GM12864 (cell line): ENCODE data around the gene ALOX15B.

Source experiments
- DNase-seq: peaks from one replicate; pipeline ENCODE4 v3.0.0-alpha.2; 2011; ENCODE audit warnings: low read depth
- H3K4me3 ChIP-seq: 2 replicates; pipeline ENCODE4 v1.5.1; 2011; ENCODE audit warnings: mild to moderate bottlenecking, low read depth, low read length, control low read depth
- TF ChIP-seq, protein P1 (sequence below): IDR thresholded peaks from 2 replicates; pipeline ENCODE4 v1.5.1; 2011; ENCODE audit warnings: low read depth, mild to moderate bottlenecking, moderate library complexity, low read length, control low read depth, inconsistent platforms; ENCODE audit errors: missing control alignments

Gene ALOX15B

DNA sequence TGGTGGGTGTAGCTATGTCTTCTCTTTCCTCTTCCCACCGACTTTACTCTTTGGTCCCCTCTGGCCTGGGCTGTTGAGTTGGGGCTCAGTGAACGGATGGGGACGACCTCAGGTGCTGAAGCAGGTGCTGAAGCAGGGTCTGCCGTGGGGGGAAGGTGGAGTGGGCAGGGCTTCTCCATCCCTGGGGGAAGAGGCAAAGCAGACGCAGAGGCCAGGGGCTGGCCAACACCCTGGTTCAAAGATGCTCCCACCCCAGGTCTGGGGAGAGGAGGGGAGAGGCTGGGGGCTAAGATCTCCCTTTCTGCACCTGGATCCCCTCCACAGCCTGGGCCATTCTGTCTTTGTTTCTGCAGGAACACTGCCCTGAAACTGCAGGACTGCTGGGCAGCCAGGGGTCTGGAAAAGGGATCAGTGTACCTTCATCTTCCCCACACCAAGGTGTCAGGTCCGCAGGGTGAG lies 25.7 kb downstream of the ALOX15B start:
- TF ChIP-seq, protein P1, sequence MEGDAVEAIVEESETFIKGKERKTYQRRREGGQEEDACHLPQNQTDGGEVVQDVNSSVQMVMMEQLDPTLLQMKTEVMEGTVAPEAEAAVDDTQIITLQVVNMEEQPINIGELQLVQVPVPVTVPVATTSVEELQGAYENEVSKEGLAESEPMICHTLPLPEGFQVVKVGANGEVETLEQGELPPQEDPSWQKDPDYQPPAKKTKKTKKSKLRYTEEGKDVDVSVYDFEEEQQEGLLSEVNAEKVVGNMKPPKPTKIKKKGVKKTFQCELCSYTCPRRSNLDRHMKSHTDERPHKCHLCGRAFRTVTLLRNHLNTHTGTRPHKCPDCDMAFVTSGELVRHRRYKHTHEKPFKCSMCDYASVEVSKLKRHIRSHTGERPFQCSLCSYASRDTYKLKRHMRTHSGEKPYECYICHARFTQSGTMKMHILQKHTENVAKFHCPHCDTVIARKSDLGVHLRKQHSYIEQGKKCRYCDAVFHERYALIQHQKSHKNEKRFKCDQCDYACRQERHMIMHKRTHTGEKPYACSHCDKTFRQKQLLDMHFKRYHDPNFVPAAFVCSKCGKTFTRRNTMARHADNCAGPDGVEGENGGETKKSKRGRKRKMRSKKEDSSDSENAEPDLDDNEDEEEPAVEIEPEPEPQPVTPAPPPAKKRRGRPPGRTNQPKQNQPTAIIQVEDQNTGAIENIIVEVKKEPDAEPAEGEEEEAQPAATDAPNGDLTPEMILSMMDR = no peak
- no peak for DNase-seq
- no peak overlapping the region for H3K4me3 ChIP-seq

DNA sequence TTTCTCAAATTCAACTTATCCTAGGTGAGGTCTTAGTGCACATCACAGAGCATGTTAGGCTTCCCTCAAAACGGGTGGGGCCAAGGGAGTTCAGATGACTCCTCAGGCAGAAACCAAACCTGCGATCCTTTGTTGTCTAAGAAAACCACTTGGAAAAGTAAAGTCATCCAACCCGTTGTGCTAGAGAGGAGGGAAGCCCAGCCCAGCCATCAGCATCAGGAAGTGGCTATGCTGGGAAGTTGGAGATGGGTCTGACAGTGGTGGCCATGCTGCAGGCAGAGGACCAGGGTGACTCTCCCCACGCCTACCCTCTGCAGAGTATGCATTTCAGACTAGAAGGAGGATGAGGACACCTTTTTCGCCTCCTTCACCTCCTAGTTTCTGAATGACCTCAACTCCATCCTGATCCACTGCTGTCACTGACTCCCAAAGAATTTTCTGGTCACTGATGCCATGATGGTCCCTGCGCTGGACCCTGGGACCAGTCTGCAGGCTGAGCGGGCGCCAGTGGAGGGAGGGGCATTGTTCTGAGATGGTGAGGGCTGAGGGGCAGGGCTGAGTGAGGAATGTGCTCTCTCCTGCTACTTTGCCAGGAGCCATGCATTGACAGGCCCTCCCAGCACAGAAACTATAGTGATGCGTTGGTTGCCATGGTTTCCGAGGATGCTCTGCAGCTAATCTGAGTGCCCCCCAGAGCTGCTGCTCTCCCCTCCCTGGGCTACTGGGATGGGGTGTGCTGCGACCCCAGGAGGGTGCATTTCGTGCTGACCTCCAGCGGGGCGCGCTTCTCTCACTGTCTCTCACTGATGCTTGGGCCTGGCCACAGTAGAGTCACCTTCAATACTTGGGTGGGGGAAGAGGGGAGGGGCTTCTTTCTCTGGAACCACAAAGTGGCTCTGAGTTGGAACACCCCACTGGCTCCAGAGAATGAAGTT lies 28.2 kb downstream of the ALOX15B start:
- TF ChIP-seq, protein P1 = no peak

DNA sequence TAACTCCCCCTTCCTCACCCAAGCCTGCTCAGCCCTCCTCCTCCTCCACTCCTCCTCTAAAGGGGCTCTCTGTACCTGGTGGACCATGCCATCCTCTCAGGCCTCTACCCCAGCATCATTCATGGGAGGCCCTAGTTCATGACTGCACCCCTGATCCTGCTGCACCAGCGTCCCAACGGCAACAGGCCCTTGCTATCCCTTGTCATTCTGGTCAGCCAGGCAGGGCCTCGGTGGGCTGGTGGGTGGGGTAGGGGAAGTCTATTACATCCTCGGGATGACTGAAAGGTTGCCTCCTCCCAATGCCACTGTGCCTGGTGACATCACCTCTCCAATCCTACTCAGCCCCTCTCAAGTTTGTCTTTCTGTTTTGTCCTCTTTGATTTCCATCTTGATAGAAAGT lies 28.9 kb downstream of the ALOX15B start:
- no peak for DNase-seq
- TF ChIP-seq, protein P1 = no peak
- no peak overlapping the region for H3K4me3 ChIP-seq

More for the DNA sequence above, 28.2 kb downstream of the ALOX15B start:
- no peak for DNase-seq
- H3K4me3 ChIP-seq = no peak overlapping the region

DNA sequence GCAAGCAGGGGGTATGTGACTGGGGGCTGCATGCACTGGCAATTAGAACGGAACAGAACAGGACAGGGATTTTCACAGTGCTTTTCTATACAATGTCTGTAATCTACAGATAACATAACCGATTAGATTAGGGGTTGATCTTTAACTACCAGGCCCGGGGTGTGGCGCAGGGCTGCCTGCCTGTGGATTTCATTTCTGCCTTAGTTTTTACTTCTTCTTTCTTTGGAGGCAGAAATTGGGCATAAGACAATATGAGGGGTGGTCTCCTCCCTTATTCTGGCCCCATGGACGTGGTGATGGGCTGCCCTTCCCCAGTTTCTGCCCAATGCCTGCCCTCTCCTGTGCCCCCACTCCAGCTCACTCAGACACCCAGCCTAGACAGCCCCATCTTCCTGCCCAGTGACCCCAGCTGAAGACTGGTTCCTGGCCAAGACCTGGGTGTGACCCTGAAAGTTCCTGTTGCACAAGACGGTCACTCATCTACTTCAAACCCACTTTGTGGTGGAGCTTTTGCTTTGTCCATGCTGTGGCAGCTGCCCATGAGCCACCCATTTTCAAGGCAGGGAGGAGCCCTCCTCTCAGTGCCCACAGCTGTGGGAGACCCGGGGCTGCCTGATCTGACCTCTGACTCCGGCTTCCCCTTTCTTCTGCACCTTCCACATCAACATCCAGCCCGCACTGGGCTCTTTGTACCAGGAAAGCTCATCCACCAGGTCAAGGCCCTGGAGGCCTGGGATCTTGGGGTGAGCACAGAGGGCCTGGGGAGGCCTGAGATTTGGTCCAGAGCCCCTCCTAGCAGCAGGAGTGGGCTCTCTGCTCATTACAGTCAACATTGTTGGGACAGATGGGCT lies 30.1 kb downstream of the ALOX15B start:
- DNase-seq = no peak
- TF ChIP-seq, protein P1 = no peak
- H3K4me3 ChIP-seq = no peak overlapping the region

DNA sequence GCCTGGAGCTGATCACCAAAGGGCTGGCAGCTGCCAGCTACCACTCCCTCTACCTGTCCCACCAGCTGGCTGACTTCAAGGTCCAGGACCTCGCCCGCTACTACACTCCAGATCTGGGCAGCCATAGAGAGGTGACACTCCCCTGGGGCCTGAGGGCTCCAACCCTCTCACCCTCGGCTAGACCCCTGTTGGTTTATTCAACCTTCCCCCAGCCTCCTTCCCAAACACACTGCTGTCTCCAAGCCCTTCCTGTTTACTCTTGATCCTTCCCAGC lies 30.7 kb downstream of the ALOX15B start:
- no peak for DNase-seq
- TF ChIP-seq, protein P1 = no peak
- no peak overlapping the region for H3K4me3 ChIP-seq

DNA sequence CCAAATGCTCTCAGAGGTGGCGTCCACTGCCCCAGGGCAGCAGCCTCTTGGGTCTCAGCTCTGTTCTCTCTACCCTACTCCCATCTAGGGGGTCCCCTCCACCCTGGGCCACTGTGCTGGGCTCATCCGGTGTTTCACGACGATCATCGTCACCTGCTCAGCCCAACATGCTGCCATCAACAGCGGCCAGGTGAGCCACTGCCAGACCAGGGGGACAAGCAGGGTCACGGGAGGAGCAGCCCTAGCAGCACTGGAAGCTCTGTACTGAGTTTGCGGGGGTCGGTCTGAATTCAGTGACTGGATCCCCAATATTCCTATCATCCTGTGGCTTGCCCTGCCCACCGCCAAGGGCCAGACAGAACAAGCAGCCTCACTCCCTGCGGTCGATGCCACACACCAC lies 32.6 kb downstream of the ALOX15B start:
- H3K4me3 ChIP-seq = no peak overlapping the region
- TF ChIP-seq, protein P1 = no peak
- no peak for DNase-seq
